ENCODE data around the gene CCNJL. TPM values are rescaled to one million over a fixed set of nuclear protein-coding genes. Genes with fewer than 3 reads are reported as not detected.

The CCNJL gene
- total RNA-seq, 1 experiment from 2014 or later = 17.4 TPM

DNA sequence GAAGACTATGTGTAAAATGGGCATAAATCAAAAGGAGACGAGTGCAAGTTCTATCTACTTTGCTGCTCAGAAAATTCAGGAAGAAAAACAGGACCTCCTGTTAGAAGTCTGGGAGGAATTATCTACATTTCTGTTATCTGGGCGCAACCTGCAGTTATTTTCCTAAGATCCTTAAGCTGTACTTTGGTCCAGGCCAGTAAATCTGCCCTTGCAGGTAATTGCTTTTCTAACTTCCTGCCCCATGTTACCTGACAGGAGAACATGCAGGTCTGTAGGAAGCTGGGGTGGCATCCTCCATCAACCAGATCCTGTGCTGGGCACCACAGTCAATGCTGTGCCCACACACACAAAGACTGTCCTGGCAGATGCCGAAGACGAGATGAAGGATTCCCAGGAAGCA is 5.7 kb downstream of the CCNJL start:
- H3K4me3 Mint-ChIP-seq (ENCODE audit: low read depth, unreplicated experiment) = no peak overlapping the region

DNA sequence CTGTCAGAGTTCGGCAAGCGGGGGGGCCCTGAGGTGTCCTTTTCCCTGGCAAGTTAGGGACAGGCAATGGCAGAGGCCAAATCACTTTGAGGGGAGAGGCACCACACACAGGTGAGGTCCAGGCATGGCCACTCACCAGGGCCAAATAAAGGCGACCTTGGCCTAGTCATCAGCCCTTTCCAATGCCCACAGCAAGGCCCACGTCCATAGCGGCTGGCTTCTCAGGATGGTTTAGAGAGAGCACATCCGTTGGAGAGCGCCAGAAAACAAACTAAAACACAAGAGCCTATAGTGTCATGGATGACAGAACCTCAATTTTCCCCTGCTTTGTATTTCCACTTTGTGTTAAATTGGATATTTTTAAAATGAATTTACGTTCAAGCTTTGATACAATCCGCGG is 7.0 kb downstream of the CCNJL start:
- Mint-ChIP-seq H3K4me3 (ENCODE audit: low read depth, unreplicated experiment) (no peak overlapping the region), H3K4me1 (ENCODE audit: low read depth, unreplicated experiment) (peaks cover 21% of the 10 kb centered on the region), H3K36me3 (ENCODE audit: insufficient read depth, unreplicated experiment) (no peaks in the 10 kb centered on the region), H3K27me3 (ENCODE audit: unreplicated experiment) (no peaks in the 10 kb centered on the region), H3K27ac (ENCODE audit: unreplicated experiment) (no peak overlapping the region), H3K9me3 (ENCODE audit: low read depth, unreplicated experiment) (no peaks in the 10 kb centered on the region)
- no TSS peak for BruUV-seq (replicated peaks)
- intact Hi-C loops (cut with micrococcal nuclease; ENCODE audit: unreplicated experiment) = no loop called here
- no peak for DNase-seq
- CTCF ChIA-PET = no interaction called here
- TF ChIP-seq, protein P1, sequence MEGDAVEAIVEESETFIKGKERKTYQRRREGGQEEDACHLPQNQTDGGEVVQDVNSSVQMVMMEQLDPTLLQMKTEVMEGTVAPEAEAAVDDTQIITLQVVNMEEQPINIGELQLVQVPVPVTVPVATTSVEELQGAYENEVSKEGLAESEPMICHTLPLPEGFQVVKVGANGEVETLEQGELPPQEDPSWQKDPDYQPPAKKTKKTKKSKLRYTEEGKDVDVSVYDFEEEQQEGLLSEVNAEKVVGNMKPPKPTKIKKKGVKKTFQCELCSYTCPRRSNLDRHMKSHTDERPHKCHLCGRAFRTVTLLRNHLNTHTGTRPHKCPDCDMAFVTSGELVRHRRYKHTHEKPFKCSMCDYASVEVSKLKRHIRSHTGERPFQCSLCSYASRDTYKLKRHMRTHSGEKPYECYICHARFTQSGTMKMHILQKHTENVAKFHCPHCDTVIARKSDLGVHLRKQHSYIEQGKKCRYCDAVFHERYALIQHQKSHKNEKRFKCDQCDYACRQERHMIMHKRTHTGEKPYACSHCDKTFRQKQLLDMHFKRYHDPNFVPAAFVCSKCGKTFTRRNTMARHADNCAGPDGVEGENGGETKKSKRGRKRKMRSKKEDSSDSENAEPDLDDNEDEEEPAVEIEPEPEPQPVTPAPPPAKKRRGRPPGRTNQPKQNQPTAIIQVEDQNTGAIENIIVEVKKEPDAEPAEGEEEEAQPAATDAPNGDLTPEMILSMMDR (IDR thresholded peaks at IDR 0.05; ENCODE audit: unreplicated experiment) = no peak

More for the DNA sequence above, 5.7 kb downstream of the CCNJL start:
- CTCF ChIA-PET = no interaction called here
- Mint-ChIP-seq H3K9me3 (ENCODE audit: low read depth, unreplicated experiment) (no peaks in the 10 kb centered on the region), H3K4me1 (ENCODE audit: low read depth, unreplicated experiment) (peaks cover 32% of the 10 kb centered on the region), H3K27me3 (ENCODE audit: unreplicated experiment) (no peaks in the 10 kb centered on the region), H3K27ac (ENCODE audit: unreplicated experiment) (no peak overlapping the region), H3K36me3 (ENCODE audit: insufficient read depth, unreplicated experiment) (peaks cover 5% of the 10 kb centered on the region)
- DNase-seq = no peak
- TF ChIP-seq, protein P1 (IDR thresholded peaks at IDR 0.05; ENCODE audit: unreplicated experiment) = no peak
- BruUV-seq (replicated peaks) = no TSS peak
- intact Hi-C loops (cut with micrococcal nuclease; ENCODE audit: unreplicated experiment) = no loop called here

DNA sequence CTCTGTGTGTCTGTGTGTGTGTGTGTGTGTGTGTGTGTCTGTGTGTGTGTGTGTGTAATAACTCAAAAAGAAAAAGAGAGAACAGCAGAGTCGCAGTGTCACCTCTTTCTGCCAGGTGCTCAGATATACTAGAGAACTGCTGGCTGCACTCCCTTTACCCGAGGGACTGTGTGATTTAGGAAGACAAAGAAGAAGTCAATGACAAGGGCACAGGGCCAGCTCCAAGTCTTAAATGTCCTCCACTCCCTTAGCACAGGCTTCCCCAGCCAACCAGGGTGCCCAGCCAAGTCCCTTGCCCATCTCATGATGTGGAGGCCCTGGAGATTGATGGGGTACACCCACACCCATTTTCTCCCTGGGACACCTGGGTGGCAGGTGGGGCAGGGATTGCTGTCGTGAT is 8.7 kb downstream of the CCNJL start:
- H3K27me3 Mint-ChIP-seq (ENCODE audit: unreplicated experiment) = no peaks in the 10 kb centered on the region
- H3K4me1 Mint-ChIP-seq (ENCODE audit: low read depth, unreplicated experiment) = peaks cover 16% of the 10 kb centered on the region
- CTCF ChIA-PET = no interaction called here
- no peak overlapping the region for H3K27ac Mint-ChIP-seq (ENCODE audit: unreplicated experiment)
- BruUV-seq (replicated peaks) = no TSS peak
- no peaks in the 10 kb centered on the region for H3K9me3 Mint-ChIP-seq (ENCODE audit: low read depth, unreplicated experiment)
- H3K36me3 Mint-ChIP-seq (ENCODE audit: insufficient read depth, unreplicated experiment) = no peaks in the 10 kb centered on the region
- no peak for DNase-seq
- TF ChIP-seq, protein P1 (IDR thresholded peaks at IDR 0.05; ENCODE audit: unreplicated experiment) = no peak
- intact Hi-C loops (cut with micrococcal nuclease; ENCODE audit: unreplicated experiment) = no loop called here
- H3K4me3 Mint-ChIP-seq (ENCODE audit: low read depth, unreplicated experiment) = no peak overlapping the region

DNA sequence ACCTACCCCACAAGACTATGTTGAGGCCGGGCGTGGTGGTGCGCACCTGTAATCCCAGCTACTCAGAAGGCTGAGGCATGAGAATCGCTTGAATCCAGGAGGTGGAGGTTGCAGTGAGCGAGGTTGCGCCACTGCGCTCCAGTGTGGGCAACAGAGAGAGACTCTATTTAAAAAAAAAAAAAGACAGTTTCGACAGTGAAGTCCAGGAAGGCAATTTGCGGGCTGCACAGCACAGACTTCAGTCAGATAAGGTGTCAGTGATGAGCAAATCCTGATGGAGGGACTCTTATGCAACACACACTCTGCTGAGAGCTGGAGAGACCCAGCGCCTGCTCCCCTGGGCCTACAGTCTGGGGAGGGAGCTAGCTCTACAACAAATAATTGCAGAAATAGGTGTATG is 14.2 kb downstream of the CCNJL start:
- no peak for DNase-seq
- CTCF ChIA-PET = interaction anchor here (0.9 kb wide), 1 partner anchor 10 kb away, joined by 3 read pairs; no protein-coding TSS in a partner anchor
- intact Hi-C loops (cut with micrococcal nuclease; ENCODE audit: unreplicated experiment) = no loop called here
- H3K27ac Mint-ChIP-seq (ENCODE audit: unreplicated experiment) = no peak overlapping the region
- no peak overlapping the region for H3K4me3 Mint-ChIP-seq (ENCODE audit: low read depth, unreplicated experiment)
- TF ChIP-seq, protein P1 (IDR thresholded peaks at IDR 0.05; ENCODE audit: unreplicated experiment) = no peak
- no peaks in the 10 kb centered on the region for H3K9me3 Mint-ChIP-seq (ENCODE audit: low read depth, unreplicated experiment)
- H3K36me3 Mint-ChIP-seq (ENCODE audit: insufficient read depth, unreplicated experiment) = no peaks in the 10 kb centered on the region
- no TSS peak for BruUV-seq (replicated peaks)
- H3K4me1 Mint-ChIP-seq (ENCODE audit: low read depth, unreplicated experiment) = peaks cover 17% of the 10 kb centered on the region
- no peaks in the 10 kb centered on the region for H3K27me3 Mint-ChIP-seq (ENCODE audit: unreplicated experiment)

Data from Calu3 (cell line).